Parathyroid adenoma (tissue), 2 donors: ENCODE measurements around the gene ANKRD6.

Source experiments
- H2AFZ ChIP-seq: fragments of 300-600 bp; sonication (generic); one replicate; pipeline ENCODE4 v1.7.0; 2017; ENCODE audit warnings: antibody characterized with exemption, mild to moderate bottlenecking
- H3K27ac ChIP-seq: fragments of 300-600 bp; sonication (generic); one replicate; pipeline ENCODE4 v1.7.0; 2017
- H3K27me3 ChIP-seq: fragments of 300-600 bp; sonication (generic); one replicate; pipeline ENCODE4 v1.7.0; 2017; ENCODE audit warnings: low read length; ENCODE audit not compliant: control insufficient read depth, insufficient read depth
- H3K36me3 ChIP-seq: fragments of 300-600 bp; sonication (generic); one replicate; pipeline ENCODE4 v1.7.0; 2017; ENCODE audit warnings: low read length; ENCODE audit not compliant: control insufficient read depth, insufficient read depth
- H3K4me1 ChIP-seq: fragments of 300-600 bp; sonication (generic); one replicate; pipeline ENCODE4 v1.7.0; 2017; ENCODE audit warnings: control low read depth
- H3K4me2 ChIP-seq: fragments of 300-600 bp; sonication (generic); one replicate; pipeline ENCODE4 v1.7.0; 2017; ENCODE audit warnings: low read length
- H3K4me3 ChIP-seq: fragments of 300-600 bp; sonication (generic); one replicate; pipeline ENCODE4 v1.7.0; 2017; ENCODE audit warnings: low read depth, low read length
- H3K79me2 ChIP-seq: fragments of 300-600 bp; sonication (generic); one replicate; pipeline ENCODE4 v1.7.0; 2017; ENCODE audit warnings: control low read depth
- H3K9ac ChIP-seq: fragments of 300-600 bp; sonication (generic); one replicate; pipeline ENCODE4 v1.7.0; 2017; ENCODE audit warnings: mild to moderate bottlenecking
- H3K9me3 ChIP-seq: fragments of 300-600 bp; sonication (generic); one replicate; pipeline ENCODE4 v1.7.0; 2017; ENCODE audit warnings: low read length; ENCODE audit not compliant: control insufficient read depth
- TF ChIP-seq, protein P1 (sequence below): fragments of 300-600 bp; sonication (generic); IDR thresholded peaks from one replicate; pipeline ENCODE4 v1.7.0; 2017; ENCODE audit warnings: antibody characterized with exemption, mild to moderate bottlenecking
- donor health status: primary hyperparathyroidism.

ANKRD6 gene

DNA sequence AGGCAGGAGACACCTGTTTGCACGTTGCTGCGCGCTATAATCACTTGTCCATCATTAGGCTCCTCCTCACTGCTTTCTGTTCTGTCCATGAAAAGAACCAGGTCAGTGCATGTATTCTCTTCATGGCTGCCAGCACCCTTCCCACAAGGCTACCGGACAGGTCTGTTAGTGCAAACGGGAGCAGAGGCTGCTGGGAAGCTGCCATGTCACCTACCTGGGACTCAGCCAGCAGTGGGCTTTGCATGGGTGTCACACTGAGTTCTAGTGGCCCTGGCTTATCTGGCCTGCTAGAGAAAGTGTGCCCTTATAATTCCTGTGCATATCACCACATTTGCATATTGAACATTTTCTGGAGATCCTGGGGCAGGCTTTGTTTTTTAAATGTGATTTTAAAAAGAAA is 180.8 kb downstream of the ANKRD6 start:
- Histone ChIP-seq H3K36me3 (no peaks in the 10 kb centered on the region), H3K4me1 (no peaks in the 10 kb centered on the region), H3K4me2 (no peak overlapping the region), H3K27me3 (no peaks in the 10 kb centered on the region), H3K27ac (no peak overlapping the region), H3K9me3 (no peaks in the 10 kb centered on the region), H3K9ac (no peak overlapping the region), H2AFZ (no peak overlapping the region), H3K79me2 (no peaks in the 10 kb centered on the region), H3K4me3 (no peak overlapping the region)
- TF ChIP-seq, protein P1, sequence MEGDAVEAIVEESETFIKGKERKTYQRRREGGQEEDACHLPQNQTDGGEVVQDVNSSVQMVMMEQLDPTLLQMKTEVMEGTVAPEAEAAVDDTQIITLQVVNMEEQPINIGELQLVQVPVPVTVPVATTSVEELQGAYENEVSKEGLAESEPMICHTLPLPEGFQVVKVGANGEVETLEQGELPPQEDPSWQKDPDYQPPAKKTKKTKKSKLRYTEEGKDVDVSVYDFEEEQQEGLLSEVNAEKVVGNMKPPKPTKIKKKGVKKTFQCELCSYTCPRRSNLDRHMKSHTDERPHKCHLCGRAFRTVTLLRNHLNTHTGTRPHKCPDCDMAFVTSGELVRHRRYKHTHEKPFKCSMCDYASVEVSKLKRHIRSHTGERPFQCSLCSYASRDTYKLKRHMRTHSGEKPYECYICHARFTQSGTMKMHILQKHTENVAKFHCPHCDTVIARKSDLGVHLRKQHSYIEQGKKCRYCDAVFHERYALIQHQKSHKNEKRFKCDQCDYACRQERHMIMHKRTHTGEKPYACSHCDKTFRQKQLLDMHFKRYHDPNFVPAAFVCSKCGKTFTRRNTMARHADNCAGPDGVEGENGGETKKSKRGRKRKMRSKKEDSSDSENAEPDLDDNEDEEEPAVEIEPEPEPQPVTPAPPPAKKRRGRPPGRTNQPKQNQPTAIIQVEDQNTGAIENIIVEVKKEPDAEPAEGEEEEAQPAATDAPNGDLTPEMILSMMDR: no peak

DNA sequence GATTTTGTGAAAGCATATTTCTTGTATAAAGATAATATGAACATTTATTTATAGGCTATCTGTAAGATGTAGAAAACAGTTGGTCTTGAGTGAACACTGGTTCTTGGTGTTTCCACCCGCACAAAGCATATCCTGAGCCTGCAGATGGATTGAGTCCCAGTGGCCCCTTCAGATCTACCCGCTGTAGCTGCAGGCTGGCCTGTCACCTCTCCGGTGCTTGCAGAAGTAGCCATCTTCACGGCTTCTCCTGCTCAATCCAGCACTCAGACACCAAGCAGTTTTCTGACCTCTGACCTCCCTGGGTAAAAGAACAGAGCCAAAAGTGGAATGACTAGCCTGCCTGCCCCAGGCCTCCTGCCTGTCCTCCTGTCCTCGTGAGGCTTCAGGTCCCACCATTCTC is 182.9 kb downstream of the ANKRD6 start:
- no peak overlapping the region for H3K4me2 ChIP-seq
- H3K79me2 ChIP-seq: no peaks in the 10 kb centered on the region
- no peak overlapping the region for H3K4me3 ChIP-seq
- no peaks in the 10 kb centered on the region for H3K9me3 ChIP-seq
- no peak overlapping the region for H3K9ac ChIP-seq
- no peaks in the 10 kb centered on the region for H3K27me3 ChIP-seq
- H3K4me1 ChIP-seq: no peaks in the 10 kb centered on the region
- no peak overlapping the region for H2AFZ ChIP-seq
- TF ChIP-seq, protein P1: no peak
- no peaks in the 10 kb centered on the region for H3K36me3 ChIP-seq
- H3K27ac ChIP-seq: no peak overlapping the region

GRCh38 chr6:89616531-89616930 is 183.6 kb downstream of the ANKRD6 start:
- TF ChIP-seq, protein P1: no peak
- no peak overlapping the region for H2AFZ ChIP-seq
- no peaks in the 10 kb centered on the region for H3K79me2 ChIP-seq
- H3K36me3 ChIP-seq: no peaks in the 10 kb centered on the region
- no peak overlapping the region for H3K9ac ChIP-seq
- H3K27ac ChIP-seq: no peak overlapping the region
- no peak overlapping the region for H3K4me3 ChIP-seq
- H3K9me3 ChIP-seq: no peaks in the 10 kb centered on the region
- no peak overlapping the region for H3K4me2 ChIP-seq
- H3K27me3 ChIP-seq: no peaks in the 10 kb centered on the region
- H3K4me1 ChIP-seq: no peaks in the 10 kb centered on the region

DNA sequence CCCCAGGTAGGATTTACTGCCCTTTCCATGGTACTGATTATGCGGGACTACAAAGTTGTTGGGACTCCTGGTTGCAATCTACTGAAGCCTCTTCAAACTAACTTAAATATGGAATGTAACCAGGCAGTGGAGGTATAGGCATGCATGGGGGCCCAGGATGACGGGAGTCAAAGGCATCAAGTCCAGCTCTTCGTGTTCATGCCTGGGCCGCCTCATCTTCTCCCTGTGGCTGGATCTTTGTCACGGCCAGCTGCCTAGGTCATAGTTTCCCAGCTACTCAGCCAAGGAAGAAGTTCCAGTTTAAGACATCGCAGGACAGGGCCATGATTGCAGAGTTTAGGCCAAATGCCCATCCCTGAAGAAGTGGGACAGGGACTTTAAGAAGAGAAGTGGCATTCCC is 185.1 kb downstream of the ANKRD6 start:
- no peak overlapping the region for H3K27ac ChIP-seq
- H3K27me3 ChIP-seq: no peaks in the 10 kb centered on the region
- H3K4me2 ChIP-seq: no peak overlapping the region
- no peak overlapping the region for H2AFZ ChIP-seq
- no peak overlapping the region for H3K9ac ChIP-seq
- H3K36me3 ChIP-seq: no peaks in the 10 kb centered on the region
- H3K9me3 ChIP-seq: no peaks in the 10 kb centered on the region
- H3K4me1 ChIP-seq: no peaks in the 10 kb centered on the region
- TF ChIP-seq, protein P1: no peak
- no peak overlapping the region for H3K4me3 ChIP-seq
- no peaks in the 10 kb centered on the region for H3K79me2 ChIP-seq

DNA sequence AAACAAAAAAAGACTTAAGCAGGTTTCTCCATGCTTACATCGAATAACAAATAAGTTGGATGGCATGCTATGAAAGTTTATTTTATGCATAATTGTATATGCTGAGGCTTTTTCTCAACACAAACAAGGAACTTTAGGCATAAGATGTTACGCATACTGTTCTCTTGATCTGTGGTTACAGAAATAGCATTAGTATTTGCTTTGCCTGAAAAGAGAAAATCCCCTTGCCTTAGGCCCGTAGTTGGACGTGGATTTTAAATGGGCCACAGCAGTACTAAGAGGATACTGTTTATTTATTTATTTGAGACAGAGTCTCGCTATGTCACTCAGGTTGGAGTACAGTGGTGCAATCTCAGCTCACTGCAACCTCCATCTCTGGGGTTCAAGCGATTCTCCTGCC is 186.6 kb downstream of the ANKRD6 start:
- Histone ChIP-seq H3K27ac (no peak overlapping the region), H3K4me1 (no peaks in the 10 kb centered on the region), H2AFZ (no peak overlapping the region), H3K9ac (no peak overlapping the region), H3K4me3 (no peak overlapping the region), H3K27me3 (no peaks in the 10 kb centered on the region), H3K36me3 (no peaks in the 10 kb centered on the region), H3K4me2 (no peak overlapping the region), H3K9me3 (no peaks in the 10 kb centered on the region), H3K79me2 (no peaks in the 10 kb centered on the region)
- TF ChIP-seq, protein P1: no peak
